ENCODE measurements around the gene HEXB. TPM values are rescaled to one million over a fixed set of nuclear protein-coding genes. Genes with fewer than 3 reads are reported as not detected.

The HEXB gene
- total RNA-seq, 1 experiment from 2014 or later: 60.9 TPM

- DNase-seq (ENCODE audit: low spot score): no peak
- ChIA-PET CTCF (interaction anchor here (1.4 kb wide), 1 partner anchor 151 kb away, joined by 3 read pairs; no protein-coding TSS in a partner anchor), POLR2A (interaction anchor here (1.5 kb wide), 1 partner anchor 100 kb away, joined by 5 read pairs; no protein-coding TSS in a partner anchor)
- no peaks in the 10 kb centered on the region for H3K27me3 Mint-ChIP-seq (ENCODE audit: low read depth)
- H3K36me3 Mint-ChIP-seq: peaks cover 29% of the 10 kb centered on the region
- H3K27ac Mint-ChIP-seq: peak overlapping the region; percentile 88
- no peaks in the 10 kb centered on the region for H3K9me3 Mint-ChIP-seq
- peak; percentile 25 for ATAC-seq
- TF ChIP-seq ZNF425 (CRISPR knock-in tag; conservative IDR thresholded peaks at IDR 0.05) (no peak), FOXJ3 (CRISPR knock-in tag; IDR thresholded peaks at IDR 0.05; ENCODE audit: borderline replicate concordance) (no peak), IRF2 (CRISPR knock-in tag; IDR thresholded peaks at IDR 0.05; ENCODE audit: borderline replicate concordance, low read depth) (no peak), NFATC4 (CRISPR knock-in tag; IDR thresholded peaks at IDR 0.05) (no peak), MLX (CRISPR knock-in tag; IDR thresholded peaks at IDR 0.05) (no peak), ERG (CRISPR knock-in tag; IDR thresholded peaks at IDR 0.05) (no peak), PRDM15 (CRISPR knock-in tag; IDR thresholded peaks at IDR 0.05) (no peak)
- H3K4me1 Mint-ChIP-seq: peaks cover 16% of the 10 kb centered on the region
- H3K4me3 Mint-ChIP-seq: peak overlapping the region; percentile 100
Observed at GRCh38 chr5:74767579-74767913, 82.5 kb downstream of the HEXB start.

Other genes with a start within 250 kb of the HEXB start
- 10.7 to 18.3 TPM (median 11.4 TPM) in 3 replicates for gene ENC1, start 44.5 kb upstream of the HEXB start, total RNA-seq (2021)
- gene GFM2, start 81.9 kb downstream of the HEXB start, total RNA-seq (2021): 27.8 to 31.6 TPM (median 29.2 TPM) in 3 replicates
- gene NSA2, start 82.0 kb downstream of the HEXB start, total RNA-seq (2021): 65.5 to 75.6 TPM (median 68.8 TPM) in 3 replicates
- 59.1 to 69.1 TPM (median 61.1 TPM) in 3 replicates for gene FAM169A, start 181.2 kb downstream of the HEXB start, total RNA-seq (2021)